Psoas muscle (tissue), 8 donors: ENCODE measurements around the gene DDX21. TPM values are rescaled to one million over a fixed set of nuclear protein-coding genes. Genes with fewer than 3 reads are reported as not detected.
"Not testable (repeated sequence)": the region's sequence is repeated elsewhere in the genome, so short reads cannot be mapped to it uniquely, and the experiment has no call there.

Source experiments
- ATAC-seq, 4 donors: fragments of 200-7000 bp; cut with Tn5 transposase; one replicate each; pipeline ENCODE4 v1.9.1; 2020; ENCODE audit warnings: moderate library complexity in 3 of 4, mild to moderate bottlenecking in 2 of 4
- DNase-seq, 2 donors: peaks; one replicate each; pipeline ENCODE4 v3.0.0-alpha.2; 2020
- H3K27ac ChIP-seq: fragments of 200-600 bp; one replicate; pipeline ENCODE4 v1.8.0; 2022
- H3K27me3 ChIP-seq, 3 donors: fragments of 200-600 bp in 1 of 3; one replicate each; pipeline versions ENCODE4 v1.6.1 to v1.8.0; 2013 to 2022; ENCODE audit warnings: low read length in 2 of 3, mild to moderate bottlenecking in 2 of 3, moderate library complexity in 1 of 3; ENCODE audit not compliant: insufficient read depth in 3 of 3
- H3K36me3 ChIP-seq, 2 donors: fragments of 200-600 bp in 1 of 2; one replicate each; pipeline versions ENCODE4 v1.6.1 to v1.8.0; 2013 to 2022; ENCODE audit warnings: low read depth in 1 of 2, mild to moderate bottlenecking in 1 of 2, moderate library complexity in 1 of 2; ENCODE audit not compliant: insufficient read depth in 1 of 2
- H3K4me1 ChIP-seq: fragments of 200-600 bp; one replicate; pipeline ENCODE4 v1.8.0; 2022
- H3K4me3 ChIP-seq: fragments of 200-600 bp; one replicate; pipeline ENCODE4 v1.8.0; 2022; ENCODE audit warnings: mild to moderate bottlenecking
- H3K9me3 ChIP-seq: fragments of 200-600 bp; one replicate; pipeline ENCODE4 v1.8.0; 2022
- CTCF ChIP-seq: fragments of 200-600 bp; IDR thresholded peaks from one replicate; pipeline ENCODE4 v1.8.0; 2022; ENCODE audit warnings: antibody characterized with exemption
- WGBS, 3 donors: extraction: QIAGEN DNeasy Blood & Tissue Kit; methylation state at CpG; one replicate each; pipeline versions ENCODE4 v1.1.6 to v1.1.7; 2013; 5-methylcytosine and 5-hydroxymethylcytosine counted together
- intact Hi-C, 2 donors: fragments of 100-400 bp; cut with DNase I; formaldehyde crosslinking; loops; one replicate each; pipeline versions ENCODE4 v1.11.0 to v1.14.2; 2022
- polyA plus RNA-seq, 3 donors: library from polyadenylated mRNA; stranded (reverse); fragments of 200-250 nt; gene quantifications; one replicate each; pipeline ENCODE4 v1.2.3, GENCODE V29; 2013
- total RNA-seq, 4 donors: library from RNA; stranded (reverse); fragmentation: NEBNext Ultra II Directional in 2 of 4; extraction: Animal tissue kit (Norgen Biotek cat#: 25700) in 2 of 4; gene quantifications; one replicate each; pipeline versions ENCODE4 v1.2.1 to v1.2.4, GENCODE V29; 2021 to 2023
- donor health status: healthy with polysubstance abuse.
- donor health status: DM: no; HTN: no; CAD: no; lungs with moderate emphysema.
- donor health status: Bipolar disorder and iron deficiency.
- donor health status: healthy.
- donor health status: DM: yes; HTN: yes; CAD: no.
- donor health status: DM: no; HTN: no; CAD: no.
- donor health status: DM: no; HTN: no; CAD: no.
- donor health status: DM: yes; HTN: yes; CAD: no.

The DDX21 gene
- total and polyA plus RNA-seq, 7 donors = 30.8 to 120 (median 76.1) TPM

DNA sequence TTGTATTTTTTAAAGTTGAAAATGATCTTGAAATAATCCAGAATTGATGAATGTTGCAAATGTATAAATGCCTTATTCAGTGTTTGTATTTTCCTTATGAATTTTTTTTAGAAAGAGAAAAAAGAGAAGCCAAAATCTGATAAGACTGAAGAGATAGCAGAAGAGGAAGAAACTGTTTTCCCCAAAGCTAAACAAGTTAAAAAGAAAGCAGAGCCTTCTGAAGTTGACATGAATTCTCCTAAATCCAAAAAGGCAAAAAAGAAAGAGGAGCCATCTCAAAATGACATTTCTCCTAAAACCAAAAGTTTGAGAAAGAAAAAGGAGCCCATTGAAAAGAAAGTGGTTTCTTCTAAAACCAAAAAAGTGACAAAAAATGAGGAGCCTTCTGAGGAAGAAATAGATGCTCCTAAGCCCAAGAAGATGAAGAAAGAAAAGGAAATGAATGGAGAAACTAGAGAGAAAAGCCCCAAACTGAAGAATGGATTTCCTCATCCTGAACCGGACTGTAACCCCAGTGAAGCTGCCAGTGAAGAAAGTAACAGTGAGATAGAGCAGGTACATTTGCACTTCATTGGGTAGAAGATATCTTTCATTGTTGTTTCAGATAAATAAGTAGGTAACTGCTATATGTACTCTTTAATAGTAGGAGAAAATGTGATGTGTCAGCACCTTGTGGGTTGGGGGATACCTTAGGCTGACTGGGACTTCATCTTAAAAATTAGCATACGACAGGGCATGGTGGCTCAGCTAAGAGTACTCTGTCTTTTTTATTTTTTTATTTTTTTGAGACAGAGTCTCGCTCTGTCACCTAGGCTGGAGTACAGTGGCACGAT lies 3.9 kb downstream of the DDX21 start:
- peaks cover 8 to 62% of the 10 kb centered on the region in 2 donors for H3K36me3 ChIP-seq
- DNase-seq (no peak), ATAC-seq (no peak)
- H3K9me3 ChIP-seq = no peaks in the 10 kb centered on the region
- no peaks in the 10 kb centered on the region for H3K27me3 ChIP-seq
- no peak overlapping the region for H3K27ac ChIP-seq
- intact Hi-C loops = no loop called here
- no peak for TF ChIP-seq CTCF
- 91 to 93% (median 92%) methylated on average over 4 of the region's 4 CpGs for WGBS, 3 donors
- H3K4me1 ChIP-seq = peaks cover 20% of the 10 kb centered on the region
- H3K4me3 ChIP-seq = no peak overlapping the region

DNA sequence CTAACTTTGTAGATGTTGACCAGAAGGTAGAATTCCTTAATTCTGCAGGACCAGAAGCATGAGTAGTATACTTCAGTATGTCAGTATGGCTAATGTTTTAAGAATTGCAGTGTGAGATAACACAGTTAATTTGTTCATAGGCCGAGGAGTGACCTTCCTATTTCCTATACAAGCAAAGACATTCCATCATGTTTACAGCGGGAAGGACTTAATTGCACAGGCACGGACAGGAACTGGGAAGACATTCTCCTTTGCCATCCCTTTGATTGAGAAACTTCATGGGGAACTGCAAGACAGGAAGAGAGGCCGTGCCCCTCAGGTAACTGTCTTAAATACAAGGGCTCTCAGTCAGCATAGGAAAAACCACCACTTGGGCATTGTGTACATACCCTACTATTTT lies 7.2 kb downstream of the DDX21 start:
- H3K9me3 ChIP-seq = no peaks in the 10 kb centered on the region
- H3K27me3 ChIP-seq = no peaks in the 10 kb centered on the region
- intact Hi-C loops = no loop called here
- WGBS, 3 donors = 89 to 93% (median 89%) methylated on average over 4 of the region's 4 CpGs
- ATAC-seq = no peak
- no peak overlapping the region for H3K27ac ChIP-seq
- no peak overlapping the region for H3K4me3 ChIP-seq
- H3K36me3 ChIP-seq = peaks cover 25 to 95% of the 10 kb centered on the region in 2 donors
- DNase-seq = no peak
- H3K4me1 ChIP-seq = peaks cover 7% of the 10 kb centered on the region
- no peak for TF ChIP-seq CTCF

- intact Hi-C loops = loop anchor here in 1 of 2 donors (10.0 kb wide), 2 partner anchors 219 to 221 kb away; no protein-coding TSS in a partner anchor
- WGBS, 3 donors = 84 to 94% (median 93%) methylated on average over 5 of the region's 5 CpGs
- no peak for TF ChIP-seq CTCF
These were observed 18.0 kb downstream of the DDX21 start for GRCh38 chr10:68973975-68974374.

DNA sequence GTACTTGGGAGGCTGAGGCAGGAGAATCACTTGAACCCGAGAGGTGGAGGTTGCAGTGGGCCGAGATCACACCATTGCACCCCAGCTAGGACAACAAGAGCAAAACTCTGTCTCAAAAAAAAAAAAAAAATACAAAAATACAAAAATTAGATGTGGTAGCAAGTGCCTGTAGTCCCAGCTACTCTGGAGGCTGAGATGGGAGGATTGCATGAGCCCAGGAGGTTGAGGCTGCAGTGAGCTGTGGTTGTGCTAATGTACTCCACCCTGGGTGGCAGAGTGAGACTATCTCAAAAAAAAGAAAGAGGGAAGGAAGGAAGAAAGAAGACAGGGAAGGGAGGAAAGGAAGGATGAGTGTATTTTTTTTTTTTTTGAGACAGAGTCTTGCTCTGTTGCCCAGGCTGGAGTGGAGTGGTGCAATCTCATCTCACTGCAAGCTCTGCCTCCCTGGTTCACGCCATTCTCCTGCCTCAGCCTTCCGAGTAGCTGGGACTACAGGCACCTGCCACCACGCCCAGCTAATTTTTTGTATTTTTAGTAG lies 20.0 kb downstream of the DDX21 start:
- DNase-seq, H3K4me3 ChIP-seq, H3K4me1 ChIP-seq, H3K27me3 ChIP-seq, ATAC-seq, H3K27ac ChIP-seq, H3K9me3 ChIP-seq: not testable (repeated sequence)
- peaks cover 36 to 100% of the 10 kb centered on the region in 2 donors for H3K36me3 ChIP-seq
- intact Hi-C loops = loop anchor here (5.0 to 10.0 kb wide), 3 partner anchors 219 to 224 kb away; no protein-coding TSS in a partner anchor
- 93 to 98% (median 95%) methylated on average over 4 to 5 of the region's 5 CpGs for WGBS, 3 donors

More at GRCh38 chr10:68973975-68974374, 18.0 kb downstream of the DDX21 start:
- Histone ChIP-seq H3K4me3 (no peak overlapping the region), H3K36me3 (peaks cover 39 to 100% of the 10 kb centered on the region in 2 donors), H3K27ac (no peak overlapping the region), H3K9me3 (no peaks in the 10 kb centered on the region), H3K4me1 (no peaks in the 10 kb centered on the region), H3K27me3 (no peaks in the 10 kb centered on the region)
- ATAC-seq (no peak), DNase-seq (no peak)

- WGBS, 3 donors = 70 to 80% (median 76%) methylated on average over 6 of the region's 6 CpGs
- not testable (repeated sequence) for H3K4me3 ChIP-seq, H3K27ac ChIP-seq, H3K9me3 ChIP-seq, H3K27me3 ChIP-seq, ATAC-seq, DNase-seq, H3K4me1 ChIP-seq
- intact Hi-C loops = loop anchor here (5.0 to 10.0 kb wide), 3 partner anchors 215 to 227 kb away; no protein-coding TSS in a partner anchor
- H3K36me3 ChIP-seq = peaks cover 27 to 100% of the 10 kb centered on the region in 2 donors
These were observed 23.8 kb downstream of the DDX21 start for GRCh38 chr10:68979738-68980137.
